ENCODE results near the gene FIBCD1. TPM values are rescaled to one million over a fixed set of nuclear protein-coding genes. Genes with fewer than 3 reads are reported as not detected.

Gene FIBCD1
- polyA plus RNA-seq, 1 of the 3 experiments (the other 2 are of a cell fraction), result 1.3 TPM

DNA sequence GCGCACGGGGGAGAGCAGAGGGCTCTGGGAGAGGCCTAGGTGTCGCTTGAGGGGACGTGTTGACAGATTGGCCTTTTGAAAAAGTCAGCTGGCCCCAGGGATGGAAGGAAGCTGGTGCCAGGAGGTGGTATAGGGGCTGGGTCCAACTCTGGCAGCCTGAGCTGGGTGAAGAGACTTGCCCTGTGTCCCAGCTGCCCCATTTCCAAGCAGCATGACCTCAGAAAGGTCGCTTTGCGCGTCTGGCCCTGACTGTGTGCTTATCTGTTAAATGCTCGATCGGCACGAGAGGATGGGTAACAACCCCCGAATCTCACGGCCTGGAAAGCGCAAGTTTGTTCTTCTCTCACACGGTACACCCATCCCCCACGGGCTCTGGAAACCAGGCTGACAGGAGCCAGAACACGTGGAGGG lies 38.8 kb upstream of the FIBCD1 start:
- H3K79me2 ChIP-seq (ENCODE audit: insufficient read depth), result no peaks in the 10 kb centered on the region
- POLR2A ChIA-PET, result no interaction called here
- no peaks in the 10 kb centered on the region for H3K9me3 ChIP-seq
- H3K4me1 ChIP-seq (ENCODE audit: control insufficient read depth in 1 of 2, insufficient read depth in 2 of 2, low read depth in 1 of 2, low read length in 1 of 2), result no peaks in the 10 kb centered on the region; a peak in 1 of 4 replicates
- no peaks in the 10 kb centered on the region for H3K9me2 ChIP-seq
- H4K20me1 ChIP-seq (ENCODE audit: insufficient read depth), result no peaks in the 10 kb centered on the region
- H2AFZ ChIP-seq (ENCODE audit: low read depth), result no peak overlapping the region
- CTCF ChIA-PET, result interaction anchor here (1.1 kb wide), 1 partner anchor 35 kb away, joined by 4 read pairs; no protein-coding TSS in a partner anchor
- H3K9ac ChIP-seq, result no peak overlapping the region
- no peaks in the 10 kb centered on the region for H3K36me3 ChIP-seq (replicated peaks in 1 of 2; ENCODE audit: control insufficient read depth in 1 of 2, insufficient read depth in 2 of 2, low read length in 1 of 2)
- no peak overlapping the region for H3K4me3 ChIP-seq (ENCODE audit: low read depth in 2 of 2, low read length in 1 of 2)
- H3K4me2 ChIP-seq, result no peak overlapping the region
- H3K27me3 ChIP-seq (ENCODE audit: insufficient read depth), result peaks cover 17% of the 10 kb centered on the region
- DNase-seq, result no peak
- no peak overlapping the region for H3K27ac ChIP-seq (ENCODE audit: low read depth in 2 of 2, low read length in 1 of 2)
- TF ChIP-seq, protein P1, sequence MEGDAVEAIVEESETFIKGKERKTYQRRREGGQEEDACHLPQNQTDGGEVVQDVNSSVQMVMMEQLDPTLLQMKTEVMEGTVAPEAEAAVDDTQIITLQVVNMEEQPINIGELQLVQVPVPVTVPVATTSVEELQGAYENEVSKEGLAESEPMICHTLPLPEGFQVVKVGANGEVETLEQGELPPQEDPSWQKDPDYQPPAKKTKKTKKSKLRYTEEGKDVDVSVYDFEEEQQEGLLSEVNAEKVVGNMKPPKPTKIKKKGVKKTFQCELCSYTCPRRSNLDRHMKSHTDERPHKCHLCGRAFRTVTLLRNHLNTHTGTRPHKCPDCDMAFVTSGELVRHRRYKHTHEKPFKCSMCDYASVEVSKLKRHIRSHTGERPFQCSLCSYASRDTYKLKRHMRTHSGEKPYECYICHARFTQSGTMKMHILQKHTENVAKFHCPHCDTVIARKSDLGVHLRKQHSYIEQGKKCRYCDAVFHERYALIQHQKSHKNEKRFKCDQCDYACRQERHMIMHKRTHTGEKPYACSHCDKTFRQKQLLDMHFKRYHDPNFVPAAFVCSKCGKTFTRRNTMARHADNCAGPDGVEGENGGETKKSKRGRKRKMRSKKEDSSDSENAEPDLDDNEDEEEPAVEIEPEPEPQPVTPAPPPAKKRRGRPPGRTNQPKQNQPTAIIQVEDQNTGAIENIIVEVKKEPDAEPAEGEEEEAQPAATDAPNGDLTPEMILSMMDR (IDR thresholded peaks at IDR 0.05), result no peak
- TF ChIP-seq CHD2 (IDR thresholded peaks at IDR 0.05; ENCODE audit: low read length, partially characterized antibody) (no peak), TAF1 (IDR thresholded peaks at IDR 0.05; ENCODE audit: borderline replicate concordance, low read depth, low read length) (no peak), FOXM1 (IDR thresholded peaks at IDR 0.05; ENCODE audit: low read depth) (no peak), NFIC (IDR thresholded peaks at IDR 0.05; ENCODE audit: borderline replicate concordance) (no peak), YY1 (IDR thresholded peaks at IDR 0.05; ENCODE audit: low read depth) (no peak), MEF2A (IDR thresholded peaks at IDR 0.05; ENCODE audit: borderline replicate concordance, low read depth) (no peak)
- H3F3A ChIP-seq (replicated peaks; ENCODE audit: insufficient read depth), result no peaks in the 10 kb centered on the region
- 66% methylated on average over 16 of the region's 16 CpGs for WGBS (ENCODE audit: low lambda C conversion rate)

DNA sequence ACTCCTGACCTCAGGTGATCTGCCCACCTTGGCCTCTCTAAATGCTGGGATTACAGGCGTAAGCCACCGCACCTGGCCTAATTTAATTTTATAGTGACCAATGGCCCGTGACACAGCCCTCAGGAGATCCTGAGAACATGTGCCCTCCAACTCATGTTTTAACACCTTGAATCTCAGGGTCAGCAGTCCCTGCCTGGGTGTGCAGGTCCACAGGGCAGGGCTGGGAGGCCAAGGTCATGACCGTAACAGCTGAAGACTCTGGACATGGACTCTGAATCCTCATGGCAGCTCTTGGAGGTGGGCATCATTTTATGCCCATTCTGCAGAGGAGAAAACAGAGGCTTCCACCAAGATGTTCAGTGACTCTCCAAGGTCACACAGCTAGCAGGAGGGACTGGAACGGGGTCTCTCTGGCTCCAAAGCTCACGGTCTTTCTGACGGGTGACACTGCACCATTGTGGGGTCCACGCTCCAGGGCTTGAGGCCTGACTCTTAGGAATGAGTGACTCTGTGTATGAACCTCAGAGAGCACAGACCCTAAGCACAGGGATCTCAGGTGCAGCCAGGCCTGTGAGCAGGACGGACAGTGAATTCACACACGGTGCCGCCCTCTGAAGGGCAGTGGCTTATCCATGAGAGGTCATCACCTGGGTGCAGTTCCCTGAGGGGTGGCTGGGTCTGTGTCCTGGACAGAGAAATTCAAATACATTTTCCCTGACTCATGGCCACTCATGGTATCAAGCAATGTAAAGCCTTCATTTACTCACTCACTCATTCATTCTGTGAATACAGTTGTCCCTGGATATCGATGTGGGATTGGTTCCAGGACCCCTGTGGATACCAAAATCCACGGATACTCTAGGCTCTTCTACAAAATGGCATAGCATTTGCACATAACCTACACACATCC lies 37.1 kb upstream of the FIBCD1 start:
- H3F3A ChIP-seq (replicated peaks; ENCODE audit: insufficient read depth), result no peaks in the 10 kb centered on the region
- no peaks in the 10 kb centered on the region; a peak in 1 of 4 replicates for H3K4me1 ChIP-seq (ENCODE audit: control insufficient read depth in 1 of 2, insufficient read depth in 2 of 2, low read depth in 1 of 2, low read length in 1 of 2)
- no peaks in the 10 kb centered on the region for H3K9me3 ChIP-seq
- 73% methylated on average over 9 of the region's 13 CpGs for WGBS (ENCODE audit: low lambda C conversion rate)
- H3K27me3 ChIP-seq (ENCODE audit: insufficient read depth), result peaks cover 22% of the 10 kb centered on the region
- H3K27ac ChIP-seq (ENCODE audit: low read depth in 2 of 2, low read length in 1 of 2), result no peak overlapping the region
- no peak overlapping the region for H3K9ac ChIP-seq
- no peak overlapping the region for H3K4me2 ChIP-seq
- no peak overlapping the region for H3K4me3 ChIP-seq (ENCODE audit: low read depth in 2 of 2, low read length in 1 of 2)
- no peaks in the 10 kb centered on the region for H4K20me1 ChIP-seq (ENCODE audit: insufficient read depth)
- H3K9me2 ChIP-seq, result no peaks in the 10 kb centered on the region
- H2AFZ ChIP-seq (ENCODE audit: low read depth), result no peak overlapping the region
- DNase-seq, result no peak
- H3K36me3 ChIP-seq (replicated peaks in 1 of 2; ENCODE audit: control insufficient read depth in 1 of 2, insufficient read depth in 2 of 2, low read length in 1 of 2), result no peaks in the 10 kb centered on the region
- ChIA-PET CTCF (interaction anchor here (1.2 to 1.7 kb wide), 3 partner anchors 22 to 112 kb away, joined by 3 to 5 read pairs (median 3); no protein-coding TSS in a partner anchor), POLR2A (no interaction called here)
- H3K79me2 ChIP-seq (ENCODE audit: insufficient read depth), result no peaks in the 10 kb centered on the region
- TF ChIP-seq YY1 (IDR thresholded peaks at IDR 0.05; ENCODE audit: low read depth) (no peak), FOXJ3 (CRISPR knock-in tag; IDR thresholded peaks at IDR 0.05) (no peak), TEAD4 (IDR thresholded peaks at IDR 0.05; ENCODE audit: borderline replicate concordance, insufficient read depth) (no peak), FOXM1 (IDR thresholded peaks at IDR 0.05; ENCODE audit: low read depth) (no peak), MEF2A (IDR thresholded peaks at IDR 0.05; ENCODE audit: borderline replicate concordance, low read depth) (no peak), FOSL2 (IDR thresholded peaks at IDR 0.05; ENCODE audit: borderline replicate concordance, low read depth) (no peak), EZH2phosphoT487 (IDR thresholded peaks at IDR 0.05; ENCODE audit: borderline replicate concordance, low read depth) (no peak), RCOR1 (IDR thresholded peaks at IDR 0.05; ENCODE audit: low read length) (no peak), TAF1 (IDR thresholded peaks at IDR 0.05; ENCODE audit: borderline replicate concordance, low read depth, low read length) (no peak), ELF1 (IDR thresholded peaks at IDR 0.05) (no peak), JUND (IDR thresholded peaks at IDR 0.05) (no peak), SIN3A (IDR thresholded peaks at IDR 0.05; ENCODE audit: borderline replicate concordance, low read depth, low read length) (no peak), NFIC (IDR thresholded peaks at IDR 0.05; ENCODE audit: borderline replicate concordance) (no peak), SMC3 (IDR thresholded peaks at IDR 0.05; ENCODE audit: low read depth, low read length) (no peak), POLR2AphosphoS5 (IDR thresholded peaks at IDR 0.05; ENCODE audit: low read depth, low read length) (no peak)
- TF ChIP-seq, protein P2, sequence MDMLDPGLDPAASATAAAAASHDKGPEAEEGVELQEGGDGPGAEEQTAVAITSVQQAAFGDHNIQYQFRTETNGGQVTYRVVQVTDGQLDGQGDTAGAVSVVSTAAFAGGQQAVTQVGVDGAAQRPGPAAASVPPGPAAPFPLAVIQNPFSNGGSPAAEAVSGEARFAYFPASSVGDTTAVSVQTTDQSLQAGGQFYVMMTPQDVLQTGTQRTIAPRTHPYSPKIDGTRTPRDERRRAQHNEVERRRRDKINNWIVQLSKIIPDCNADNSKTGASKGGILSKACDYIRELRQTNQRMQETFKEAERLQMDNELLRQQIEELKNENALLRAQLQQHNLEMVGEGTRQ (IDR thresholded peaks at IDR 0.05; ENCODE audit: borderline replicate concordance, low read depth, low read length), result no peak
- TF ChIP-seq, protein P3, sequence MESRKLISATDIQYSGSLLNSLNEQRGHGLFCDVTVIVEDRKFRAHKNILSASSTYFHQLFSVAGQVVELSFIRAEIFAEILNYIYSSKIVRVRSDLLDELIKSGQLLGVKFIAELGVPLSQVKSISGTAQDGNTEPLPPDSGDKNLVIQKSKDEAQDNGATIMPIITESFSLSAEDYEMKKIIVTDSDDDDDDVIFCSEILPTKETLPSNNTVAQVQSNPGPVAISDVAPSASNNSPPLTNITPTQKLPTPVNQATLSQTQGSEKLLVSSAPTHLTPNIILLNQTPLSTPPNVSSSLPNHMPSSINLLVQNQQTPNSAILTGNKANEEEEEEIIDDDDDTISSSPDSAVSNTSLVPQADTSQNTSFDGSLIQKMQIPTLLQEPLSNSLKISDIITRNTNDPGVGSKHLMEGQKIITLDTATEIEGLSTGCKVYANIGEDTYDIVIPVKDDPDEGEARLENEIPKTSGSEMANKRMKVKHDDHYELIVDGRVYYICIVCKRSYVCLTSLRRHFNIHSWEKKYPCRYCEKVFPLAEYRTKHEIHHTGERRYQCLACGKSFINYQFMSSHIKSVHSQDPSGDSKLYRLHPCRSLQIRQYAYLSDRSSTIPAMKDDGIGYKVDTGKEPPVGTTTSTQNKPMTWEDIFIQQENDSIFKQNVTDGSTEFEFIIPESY (IDR thresholded peaks at IDR 0.05; ENCODE audit: borderline replicate concordance, low read depth), result no peak
- TF ChIP-seq, protein P4, sequence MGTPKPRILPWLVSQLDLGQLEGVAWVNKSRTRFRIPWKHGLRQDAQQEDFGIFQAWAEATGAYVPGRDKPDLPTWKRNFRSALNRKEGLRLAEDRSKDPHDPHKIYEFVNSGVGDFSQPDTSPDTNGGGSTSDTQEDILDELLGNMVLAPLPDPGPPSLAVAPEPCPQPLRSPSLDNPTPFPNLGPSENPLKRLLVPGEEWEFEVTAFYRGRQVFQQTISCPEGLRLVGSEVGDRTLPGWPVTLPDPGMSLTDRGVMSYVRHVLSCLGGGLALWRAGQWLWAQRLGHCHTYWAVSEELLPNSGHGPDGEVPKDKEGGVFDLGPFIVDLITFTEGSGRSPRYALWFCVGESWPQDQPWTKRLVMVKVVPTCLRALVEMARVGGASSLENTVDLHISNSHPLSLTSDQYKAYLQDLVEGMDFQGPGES (IDR thresholded peaks at IDR 0.05; ENCODE audit: low read depth, low read length), result no peak
